Neural cell (in vitro differentiated cells): ENCODE measurements around the gene COPS9. TPM values are rescaled to one million over a fixed set of nuclear protein-coding genes. Genes with fewer than 3 reads are reported as not detected.

Experiments used
- H2AFZ ChIP-seq: fragments of 200-600, 300-800 bp; sonication (generic), shearing (Covaris generic); 2 replicates; pipeline ENCODE4 v1.6.0; 2014; ENCODE audit warnings: low read depth, mild to moderate bottlenecking, antibody characterized with exemption, low read length, moderate library complexity
- H3F3A ChIP-seq: fragments of 200-600 bp; shearing (Covaris generic); 2 replicates; pipeline ENCODE4 v1.6.1; 2016; ENCODE audit warnings: mild to moderate bottlenecking, moderate library complexity, mixed read lengths, antibody characterized with exemption, low read length; ENCODE audit not compliant: insufficient read depth, poor library complexity, severe bottlenecking
- H3K27ac ChIP-seq: fragments of 200-600, 300-800 bp; sonication (generic), shearing (Covaris generic); 2 replicates; pipeline ENCODE4 v1.5.1; 2014; ENCODE audit warnings: mild to moderate bottlenecking, low read length, moderate library complexity
- H3K27me3 ChIP-seq: fragments of 300-800, 200-600 bp; sonication (generic), shearing (Covaris generic); 2 replicates; pipeline ENCODE4 v1.6.0; 2014; ENCODE audit warnings: mild to moderate bottlenecking, low read depth, low read length, moderate library complexity; ENCODE audit not compliant: insufficient read depth
- H3K36me3 ChIP-seq: fragments of 300-800, 200-600 bp; sonication (generic), shearing (Covaris generic); 2 replicates; pipeline ENCODE4 v1.5.1; 2014; ENCODE audit warnings: mild to moderate bottlenecking, antibody characterized with exemption, low read length, moderate library complexity; ENCODE audit not compliant: insufficient read depth
- H3K4me2 ChIP-seq: fragments of 300-800, 200-600 bp; sonication (generic), shearing (Covaris generic); 2 replicates; pipeline ENCODE4 v1.6.0; 2014; ENCODE audit warnings: mild to moderate bottlenecking, low read length
- H3K4me3 ChIP-seq: fragments of 300-800, 200-600 bp; sonication (generic), shearing (Covaris generic); 2 replicates; pipeline ENCODE4 v1.5.1; 2014; ENCODE audit warnings: mild to moderate bottlenecking, low read length, moderate library complexity
- H3K79me2 ChIP-seq: fragments of 200-600 bp; shearing (Covaris generic); replicated peaks from 2 replicates; pipeline ENCODE4 v1.6.0; 2014; ENCODE audit warnings: mild to moderate bottlenecking, low read length, moderate library complexity; ENCODE audit not compliant: insufficient read depth
- H3K9ac ChIP-seq: fragments of 300-800, 200-600 bp; sonication (generic), shearing (Covaris generic); 2 replicates; pipeline ENCODE4 v1.6.1; 2016; ENCODE audit warnings: mild to moderate bottlenecking, low read length, mixed read lengths
- H3K9me2 ChIP-seq: fragments of 200-600 bp; shearing (Covaris generic); 2 replicates; pipeline ENCODE4 v1.6.1; 2016; ENCODE audit warnings: mild to moderate bottlenecking, low read length, mixed read lengths; ENCODE audit not compliant: insufficient read depth
- H3K9me3 ChIP-seq: fragments of 200-600, 300-800 bp; sonication (generic), shearing (Covaris generic); 2 replicates; pipeline ENCODE4 v1.6.1; 2016; ENCODE audit warnings: mild to moderate bottlenecking, mixed run types, low read length, moderate library complexity, mixed read lengths
- H4K20me1 ChIP-seq: fragments of 200-600 bp; shearing (Covaris generic); 2 replicates; pipeline ENCODE4 v1.6.1; 2016; ENCODE audit warnings: mild to moderate bottlenecking, mixed run types; ENCODE audit not compliant: insufficient read depth
- CTCF ChIP-seq: fragments of 450-650 bp; IDR thresholded peaks from 2 replicates; pipeline ENCODE4 v1.5.1; 2014; ENCODE audit warnings: antibody characterized with exemption, mild to moderate bottlenecking, moderate library complexity; ENCODE audit not compliant: poor library complexity, severe bottlenecking
- EP300 ChIP-seq: fragments of 450-650 bp; conservative IDR thresholded peaks from 2 replicates; pipeline ENCODE4 v1.6.1; 2014; ENCODE audit warnings: antibody characterized with exemption, mild to moderate bottlenecking, moderate library complexity; ENCODE audit not compliant: poor library complexity, severe bottlenecking
- EZH2 ChIP-seq: fragments of 200-600, 300-800 bp; shearing (Covaris generic), sonication (generic); IDR thresholded peaks from 2 replicates; pipeline ENCODE4 v1.6.1; 2014; ENCODE audit warnings: antibody characterized with exemption, low read length, borderline replicate concordance, mild to moderate bottlenecking; ENCODE audit not compliant: insufficient read depth, poor library complexity, severe bottlenecking
- MXI1 ChIP-seq: fragments of 450-650 bp; conservative IDR thresholded peaks from 2 replicates; pipeline ENCODE4 v1.6.1; 2014; ENCODE audit warnings: antibody characterized with exemption, mild to moderate bottlenecking; ENCODE audit not compliant: poor library complexity, severe bottlenecking
- POLR2AphosphoS5 ChIP-seq: IDR thresholded peaks from 2 replicates; pipeline ENCODE4 v1.6.1; 2012
- RAD21 ChIP-seq: fragments of 450-650 bp; conservative IDR thresholded peaks from 2 replicates; pipeline ENCODE4 v1.6.1; 2014; ENCODE audit warnings: antibody characterized with exemption, mild to moderate bottlenecking, moderate library complexity
- REST ChIP-seq: IDR thresholded peaks from 2 replicates; pipeline ENCODE4 v1.6.1; 2012; ENCODE audit warnings: borderline replicate concordance
- SMC3 ChIP-seq: fragments of 450-650 bp; conservative IDR thresholded peaks from 2 replicates; pipeline ENCODE4 v1.6.1; 2014; ENCODE audit warnings: antibody characterized with exemption, mild to moderate bottlenecking, moderate library complexity; ENCODE audit not compliant: poor library complexity
- TAF1 ChIP-seq: IDR thresholded peaks from 2 replicates; pipeline ENCODE4 v1.6.1; 2012; ENCODE audit warnings: low read depth
- polyA plus RNA-seq: library from polyadenylated mRNA; depleted of rRNA; stranded (reverse); fragments of >200 nt; gene quantifications from 2 replicates; pipeline ENCODE4 v1.2.3, GENCODE V29; 2014

COPS9 gene
- polyA plus RNA-seq, 1 donor from 2014 or later: 359 TPM

GRCh38 chr2:240182476-240182875 is 46.4 kb upstream of the COPS9 start:
- TF ChIP-seq REST: no peak
- TF ChIP-seq CTCF: no peak
- TF ChIP-seq EP300: no peak
- no peak for TF ChIP-seq TAF1
- no peak for TF ChIP-seq MXI1
- no peak for TF ChIP-seq POLR2AphosphoS5
- TF ChIP-seq SMC3: no peak
- no peak for TF ChIP-seq EZH2
- no peak for TF ChIP-seq RAD21

GRCh38 chr2:240182001-240182400 is 45.9 kb upstream of the COPS9 start:
- Histone ChIP-seq H3K4me3 (no peak overlapping the region), H3K36me3 (no peaks in the 10 kb centered on the region), H3K9me2 (no peaks in the 10 kb centered on the region), H2AFZ (no peak overlapping the region), H3K79me2 (no peaks in the 10 kb centered on the region), H4K20me1 (no peaks in the 10 kb centered on the region), H3K27me3 (no peaks in the 10 kb centered on the region), H3K9ac (no peak overlapping the region), H3F3A (no peaks in the 10 kb centered on the region), H3K27ac (no peak overlapping the region), H3K9me3 (no peaks in the 10 kb centered on the region), H3K4me2 (no peak overlapping the region)
- TF ChIP-seq MXI1 (no peak), EP300 (no peak), RAD21 (no peak), SMC3 (no peak), POLR2AphosphoS5 (no peak), REST (no peak), EZH2 (no peak), TAF1 (no peak), CTCF (no peak)

More at GRCh38 chr2:240182476-240182875, 46.4 kb upstream of the COPS9 start:
- H3K79me2 ChIP-seq: no peaks in the 10 kb centered on the region
- H3K27ac ChIP-seq: no peak overlapping the region
- no peaks in the 10 kb centered on the region for H3F3A ChIP-seq
- H3K36me3 ChIP-seq: no peaks in the 10 kb centered on the region
- no peaks in the 10 kb centered on the region for H3K9me2 ChIP-seq
- no peak overlapping the region for H3K4me2 ChIP-seq
- no peaks in the 10 kb centered on the region for H3K27me3 ChIP-seq
- no peaks in the 10 kb centered on the region for H4K20me1 ChIP-seq
- H3K9ac ChIP-seq: no peak overlapping the region
- H3K9me3 ChIP-seq: no peaks in the 10 kb centered on the region
- no peak overlapping the region for H3K4me3 ChIP-seq
- no peak overlapping the region for H2AFZ ChIP-seq
